Activated CD4-positive, alpha-beta T cell treated with anti-CD3 and anti-CD28 coated beads, Interleukin-2, amount 50 U/mL, for 1 hour (primary cell): ENCODE data around the gene IFI27.

Experiments
- DNase-seq: peaks from one replicate; pipeline ENCODE4 v3.0.0-alpha.2; 2020

IFI27 gene

GRCh38 chr14:94103554-94104150 is 6.9 kb upstream of the IFI27 start:
- DNase-seq: no peak

- no peak for DNase-seq
Observed at GRCh38 chr14:94104731-94105130, 5.8 kb upstream of the IFI27 start.

- DNase-seq: no peak
Observed at GRCh38 chr14:94109915-94110250, 653 bp upstream of the IFI27 start.

- DNase-seq: no peak
Observed at GRCh38 chr14:94111276-94112095, 950 bp downstream of the IFI27 start.

- no peak for DNase-seq
Observed at GRCh38 chr14:94112513-94113063, 2.1 kb downstream of the IFI27 start.

- DNase-seq: no peak
Observed at GRCh38 chr14:94113073-94113472, 2.5 kb downstream of the IFI27 start.

GRCh38 chr14:94113490-94113889 is 3.0 kb downstream of the IFI27 start:
- no peak for DNase-seq

- no peak for DNase-seq
Observed at GRCh38 chr14:94113908-94114588, 3.5 kb downstream of the IFI27 start.

GRCh38 chr14:94114589-94115057 is 4.1 kb downstream of the IFI27 start:
- DNase-seq: no peak

- no peak for DNase-seq
Observed at GRCh38 chr14:94115058-94115591, 4.6 kb downstream of the IFI27 start.

GRCh38 chr14:94115631-94116030 is 5.1 kb downstream of the IFI27 start:
- DNase-seq: no peak

GRCh38 chr14:94116701-94117100 is 6.2 kb downstream of the IFI27 start:
- no peak for DNase-seq

- no peak for DNase-seq
Observed at GRCh38 chr14:94117856-94118255, 7.3 kb downstream of the IFI27 start.

GRCh38 chr14:94119071-94119470 is 8.5 kb downstream of the IFI27 start:
- no peak for DNase-seq

GRCh38 chr14:94120667-94121340 is 10.3 kb downstream of the IFI27 start:
- DNase-seq: no peak

GRCh38 chr14:94121485-94121884 is 10.9 kb downstream of the IFI27 start:
- no peak for DNase-seq

GRCh38 chr14:94122438-94122837 is 11.9 kb downstream of the IFI27 start:
- DNase-seq: no peak

GRCh38 chr14:94123296-94123695 is 12.8 kb downstream of the IFI27 start:
- DNase-seq: no peak

- DNase-seq: no peak
Observed at GRCh38 chr14:94123868-94124267, 13.3 kb downstream of the IFI27 start.

GRCh38 chr14:94124582-94125377 is 14.2 kb downstream of the IFI27 start:
- no peak for DNase-seq

GRCh38 chr14:94125659-94126418 is 15.3 kb downstream of the IFI27 start:
- DNase-seq: no peak

- no peak for DNase-seq
Observed at GRCh38 chr14:94126419-94126677, 15.8 kb downstream of the IFI27 start.
